CD4-positive, alpha-beta T cell treated with Interleukin-21 for 1 hour (primary cell): ENCODE results near the gene SLC38A8.

ENCODE experiments used
- DNase-seq: peaks from one replicate; pipeline ENCODE4 v3.0.0-alpha.2; 2020

Gene SLC38A8

GRCh38 chr16:84027625-84028024 is 15.0 kb downstream of the SLC38A8 start:
- DNase-seq = no peak

GRCh38 chr16:84026606-84027005 is 16.0 kb downstream of the SLC38A8 start:
- no peak for DNase-seq

- no peak for DNase-seq
Measured at GRCh38 chr16:84024854-84025253, 17.7 kb downstream of the SLC38A8 start.

- no peak for DNase-seq
Measured at GRCh38 chr16:84022644-84023043, 20.0 kb downstream of the SLC38A8 start.

- DNase-seq = no peak
Measured at GRCh38 chr16:84021488-84021887, 21.1 kb downstream of the SLC38A8 start.

- no peak for DNase-seq
Measured at GRCh38 chr16:84020353-84020752, 22.2 kb downstream of the SLC38A8 start.

GRCh38 chr16:84018710-84019109 is 23.9 kb downstream of the SLC38A8 start:
- no peak for DNase-seq

GRCh38 chr16:84016477-84016876 is 26.1 kb downstream of the SLC38A8 start:
- DNase-seq = no peak

GRCh38 chr16:84015399-84015798 is 27.2 kb downstream of the SLC38A8 start:
- DNase-seq = no peak

GRCh38 chr16:84014570-84015327 is 27.8 kb downstream of the SLC38A8 start:
- DNase-seq = no peak

GRCh38 chr16:84013787-84014569 is 28.6 kb downstream of the SLC38A8 start:
- peak; percentile 49 for DNase-seq

GRCh38 chr16:84009282-84009681 is 33.3 kb downstream of the SLC38A8 start:
- no peak for DNase-seq

GRCh38 chr16:84007965-84008364 is 34.6 kb downstream of the SLC38A8 start:
- DNase-seq = no peak

GRCh38 chr16:84007520-84007919 is 35.1 kb downstream of the SLC38A8 start:
- DNase-seq = no peak

GRCh38 chr16:84005391-84005790 is 37.2 kb downstream of the SLC38A8 start:
- no peak for DNase-seq

GRCh38 chr16:84004442-84004841 is 38.2 kb downstream of the SLC38A8 start:
- no peak for DNase-seq

GRCh38 chr16:84003038-84003437 is 39.6 kb downstream of the SLC38A8 start:
- no peak for DNase-seq

- DNase-seq = no peak
Measured at GRCh38 chr16:84001726-84002125, 40.9 kb downstream of the SLC38A8 start.

- DNase-seq = no peak
Measured at GRCh38 chr16:84000989-84001642, 41.5 kb downstream of the SLC38A8 start.

- DNase-seq = no peak
Measured at GRCh38 chr16:83998091-83998490, 44.5 kb downstream of the SLC38A8 start.

- no peak for DNase-seq
Measured at GRCh38 chr16:83996481-83997252, 45.9 kb downstream of the SLC38A8 start.

- DNase-seq = no peak
Measured at GRCh38 chr16:83995754-83996153, 46.8 kb downstream of the SLC38A8 start.

GRCh38 chr16:83994703-83995102 is 47.9 kb downstream of the SLC38A8 start:
- DNase-seq = no peak
